Activated CD4-positive, alpha-beta memory T cell treated with anti-CD3 and anti-CD28 coated beads for 36 hours (primary cell): ENCODE measurements around the gene MIXL1. TPM values are rescaled to one million over a fixed set of nuclear protein-coding genes. Genes with fewer than 3 reads are reported as not detected.
"Not testable (repeated sequence)": the region's sequence is repeated elsewhere in the genome, so short reads cannot be mapped to it uniquely, and the experiment has no call there.

Experiments
- CTCF ChIA-PET: fragments of 350-600 bp; sonication (Branson Sonifier 250); formaldehyde crosslinking; loops from one replicate; lab custom pipeline; 2021; ENCODE audit warnings: antibody characterized with exemption, inconsistent platforms; lab: Charles Lee
- POLR2A ChIA-PET: fragments of 350-600 bp; sonication (Branson Sonifier 250); formaldehyde crosslinking; loops from one replicate; lab custom pipeline; 2021; ENCODE audit warnings: antibody characterized with exemption; lab: Charles Lee
- DNase-seq: peaks from one replicate; pipeline ENCODE4 v3.0.0-alpha.2; 2020
- H3K27ac Mint-ChIP-seq: one replicate; pipeline ENCODE4 v1.8.0; 2021; ENCODE audit warnings: mixed read lengths
- H3K27me3 Mint-ChIP-seq: one replicate; pipeline ENCODE4 v1.8.0; 2021; ENCODE audit warnings: mixed read lengths
- H3K36me3 Mint-ChIP-seq: one replicate; pipeline ENCODE4 v1.8.0; 2021; ENCODE audit warnings: mixed read lengths
- H3K4me1 Mint-ChIP-seq: one replicate; pipeline ENCODE4 v1.8.0; 2021; ENCODE audit warnings: low read depth, mixed read lengths
- H3K4me3 Mint-ChIP-seq: one replicate; pipeline ENCODE4 v1.8.0; 2021; ENCODE audit warnings: mild to moderate bottlenecking, mixed read lengths
- H3K9me3 Mint-ChIP-seq: one replicate; pipeline ENCODE4 v1.8.0; 2021; ENCODE audit warnings: mixed read lengths
- intact Hi-C: fragments of 100-400 bp; cut with micrococcal nuclease; formaldehyde crosslinking; loops from one replicate; pipeline ENCODE4 v1.15.1; 2023
- total RNA-seq, 2 experiments: library from RNA; stranded (reverse); gene quantifications; one replicate each; pipeline ENCODE4 v1.2.3, GENCODE V29; 2021

MIXL1 gene
- total RNA-seq, 2 experiments from 2014 or later, result not detected

- H3K27me3 Mint-ChIP-seq, CTCF ChIA-PET, H3K27ac Mint-ChIP-seq, H3K36me3 Mint-ChIP-seq, H3K9me3 Mint-ChIP-seq, POLR2A ChIA-PET, intact Hi-C loops, DNase-seq, H3K4me3 Mint-ChIP-seq, H3K4me1 Mint-ChIP-seq: not testable (repeated sequence)
Observed at GRCh38 chr1:226252841-226253240, 29.4 kb downstream of the MIXL1 start.

DNA sequence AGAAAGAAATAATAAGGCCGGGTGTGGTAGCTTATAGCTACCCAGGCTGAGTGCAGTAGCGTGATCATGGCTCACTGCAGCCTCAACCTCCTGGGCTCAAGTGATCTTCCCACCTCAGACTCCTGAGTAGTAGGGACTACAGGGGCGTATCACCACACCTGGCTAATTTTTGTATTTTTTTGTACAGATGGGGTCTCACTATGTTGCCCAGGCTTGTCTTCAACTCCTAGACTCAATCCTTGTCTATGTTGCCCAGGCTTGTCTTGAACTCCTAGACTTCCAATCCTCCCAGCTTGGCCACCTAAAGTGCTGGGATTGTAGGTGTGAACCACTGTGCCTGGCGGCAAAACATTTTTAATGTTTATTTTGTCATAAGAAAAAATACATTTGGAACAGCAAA lies 30.5 kb downstream of the MIXL1 start:
- Mint-ChIP-seq H3K4me1 (no peaks in the 10 kb centered on the region), H3K36me3 (peaks cover 6% of the 10 kb centered on the region), H3K9me3 (no peaks in the 10 kb centered on the region), H3K4me3 (no peak overlapping the region), H3K27me3 (no peaks in the 10 kb centered on the region), H3K27ac (no peak overlapping the region)
- DNase-seq, result no peak
- ChIA-PET POLR2A (no interaction called here), CTCF (no interaction called here)
- intact Hi-C loops, result no loop called here

GRCh38 chr1:226255380-226255779 lies 31.9 kb downstream of the MIXL1 start:
- no peaks in the 10 kb centered on the region for H3K4me1 Mint-ChIP-seq
- intact Hi-C loops, result no loop called here
- POLR2A ChIA-PET, result interaction anchor here (0.7 kb wide), 1 partner anchor 433 kb away, joined by 3 read pairs; no protein-coding TSS in a partner anchor
- H3K9me3 Mint-ChIP-seq, result peaks cover 14% of the 10 kb centered on the region
- no peak overlapping the region for H3K27ac Mint-ChIP-seq
- no peaks in the 10 kb centered on the region for H3K27me3 Mint-ChIP-seq
- H3K36me3 Mint-ChIP-seq, result peaks cover 15% of the 10 kb centered on the region
- no peak for DNase-seq
- H3K4me3 Mint-ChIP-seq, result no peak overlapping the region
- CTCF ChIA-PET, result no interaction called here

- no peak overlapping the region for H3K4me3 Mint-ChIP-seq
- no peaks in the 10 kb centered on the region for H3K4me1 Mint-ChIP-seq
- peaks cover 22% of the 10 kb centered on the region for H3K9me3 Mint-ChIP-seq
- no peaks in the 10 kb centered on the region for H3K27me3 Mint-ChIP-seq
- no peak overlapping the region for H3K27ac Mint-ChIP-seq
- POLR2A ChIA-PET, result no interaction called here
- no peak for DNase-seq
- H3K36me3 Mint-ChIP-seq, result peaks cover 39% of the 10 kb centered on the region
- intact Hi-C loops, result no loop called here
- CTCF ChIA-PET, result no interaction called here
Observed at GRCh38 chr1:226261818-226262217, 38.4 kb downstream of the MIXL1 start.

- no peak overlapping the region for H3K4me3 Mint-ChIP-seq
- H3K36me3 Mint-ChIP-seq, result peaks cover 9% of the 10 kb centered on the region
- ChIA-PET CTCF (no interaction called here), POLR2A (no interaction called here)
- no peak overlapping the region for H3K27ac Mint-ChIP-seq
- H3K4me1 Mint-ChIP-seq, result no peaks in the 10 kb centered on the region
- H3K9me3 Mint-ChIP-seq, result no peaks in the 10 kb centered on the region
- intact Hi-C loops, result no loop called here
- no peaks in the 10 kb centered on the region for H3K27me3 Mint-ChIP-seq
- DNase-seq, result no peak
Observed at GRCh38 chr1:226268421-226269124, 45.1 kb downstream of the MIXL1 start.

GRCh38 chr1:226272233-226272902 lies 48.9 kb downstream of the MIXL1 start:
- H3K4me1 Mint-ChIP-seq, H3K9me3 Mint-ChIP-seq, H3K27me3 Mint-ChIP-seq, H3K4me3 Mint-ChIP-seq, POLR2A ChIA-PET, H3K27ac Mint-ChIP-seq, intact Hi-C loops, DNase-seq: not testable (repeated sequence)
- H3K36me3 Mint-ChIP-seq, result peaks cover 12% of the 10 kb centered on the region
- CTCF ChIA-PET, result interaction anchor here (0.6 kb wide), 1 partner anchor 10 kb away, joined by 3 read pairs; no protein-coding TSS in a partner anchor

DNA sequence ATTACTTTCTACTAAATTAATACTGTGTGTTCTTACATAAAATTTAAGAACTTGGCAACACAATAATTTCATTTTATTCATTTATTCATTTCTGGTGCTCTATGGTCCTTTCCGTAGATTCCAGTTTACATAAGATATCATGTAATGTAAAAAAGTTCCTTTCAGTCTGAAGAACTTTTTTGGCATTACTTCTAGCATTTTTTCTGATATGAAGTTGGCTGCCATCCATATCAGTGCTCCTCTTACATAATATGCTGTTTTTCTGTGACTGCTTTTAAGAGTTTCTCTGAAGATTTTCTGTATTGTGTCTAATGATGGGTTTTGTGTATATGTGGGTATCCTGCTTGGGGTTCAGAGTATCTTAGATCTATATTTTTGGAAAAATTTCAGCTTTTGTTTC lies 50.7 kb downstream of the MIXL1 start:
- no peak for DNase-seq
- no peak overlapping the region for H3K27ac Mint-ChIP-seq
- H3K4me3 Mint-ChIP-seq, result no peak overlapping the region
- peaks cover 6% of the 10 kb centered on the region for H3K36me3 Mint-ChIP-seq
- ChIA-PET CTCF (no interaction called here), POLR2A (no interaction called here)
- no peaks in the 10 kb centered on the region for H3K27me3 Mint-ChIP-seq
- no peaks in the 10 kb centered on the region for H3K4me1 Mint-ChIP-seq
- H3K9me3 Mint-ChIP-seq, result no peaks in the 10 kb centered on the region
- intact Hi-C loops, result no loop called here

DNA sequence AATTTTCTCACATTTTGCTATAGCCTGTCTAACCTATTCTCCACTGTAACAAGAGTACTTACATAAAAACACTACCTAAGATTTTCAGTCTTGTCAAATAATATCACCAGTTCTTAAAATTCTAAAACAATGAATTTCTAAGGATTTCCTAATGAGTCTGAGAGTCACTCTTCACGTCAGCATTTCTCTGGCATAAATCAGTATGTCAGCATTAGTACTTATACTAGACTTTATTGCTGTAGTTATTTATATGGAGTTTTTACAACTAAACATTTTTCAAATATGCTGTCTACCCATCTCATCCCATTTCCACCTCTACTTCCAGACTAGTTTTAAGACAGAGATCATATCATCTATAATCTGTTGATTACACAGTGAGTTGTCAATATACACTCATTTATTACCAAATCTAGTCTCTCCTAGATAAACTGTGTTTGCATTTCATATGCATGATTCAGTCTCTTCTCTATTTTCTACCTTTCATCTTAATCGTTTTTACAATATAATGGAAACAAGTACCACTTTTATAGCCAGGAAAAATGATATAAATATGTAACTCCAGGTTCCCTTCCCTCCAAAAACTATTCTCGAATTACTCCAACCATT lies 52.7 kb downstream of the MIXL1 start:
- intact Hi-C loops, result no loop called here
- Mint-ChIP-seq H3K4me1 (no peaks in the 10 kb centered on the region), H3K36me3 (peaks cover 6% of the 10 kb centered on the region), H3K9me3 (no peaks in the 10 kb centered on the region), H3K4me3 (no peak overlapping the region), H3K27me3 (no peaks in the 10 kb centered on the region), H3K27ac (no peak overlapping the region)
- DNase-seq, result no peak
- ChIA-PET POLR2A (no interaction called here), CTCF (no interaction called here)

Other genes starting within 250 kb of the MIXL1 start
- 10 to 100 TPM; 18.0 to 18.2 TPM for gene SDE2, start 224.3 kb upstream of the MIXL1 start, total RNA-seq
- gene H3-3A, start 160.9 kb upstream of the MIXL1 start, total RNA-seq, result 100 to 1,000 TPM; 317 to 320 TPM
- 10 to 100 TPM; 18.7 to 20.7 TPM for gene ACBD3, start 36.9 kb upstream of the MIXL1 start, total RNA-seq
- 1 to 10 TPM; 9.5 to 9.6 TPM for gene LIN9, start 85.5 kb downstream of the MIXL1 start, total RNA-seq
- 100 to 1,000 TPM; 301 to 308 TPM for gene PARP1, start 184.4 kb downstream of the MIXL1 start, total RNA-seq